Bronchial epithelial cell (primary cell): Measurements from ENCODE around the gene ANKRD39. TPM values are rescaled to one million over a fixed set of nuclear protein-coding genes. Genes with fewer than 3 reads are reported as not detected.
A peak's percentile ranks its signal among the peaks of the same experiment; 100 is the strongest.

Experiments
- DNase-seq: peaks from one replicate; pipeline ENCODE4 v3.0.0-alpha.2; 2010; ENCODE audit warnings: low read depth
- FAIRE-seq: peaks from 2 replicates; lab custom pipeline; 2011; peaks lifted over from hg19 to GRCh38; lab: Jason Lieb, UNC
- H3K27me3 ChIP-seq: 2 replicates; pipeline ENCODE4 v1.5.1; 2011; ENCODE audit warnings: low read length; ENCODE audit not compliant: control insufficient read depth, insufficient read depth
- H3K36me3 ChIP-seq: 2 replicates; pipeline ENCODE4 v1.5.1; 2011; ENCODE audit warnings: low read length; ENCODE audit not compliant: control insufficient read depth, insufficient read depth
- H3K4me3 ChIP-seq: 2 replicates; pipeline ENCODE4 v1.5.1; 2011; ENCODE audit warnings: mild to moderate bottlenecking, low read depth, low read length, control low read depth
- total RNA-seq: library from RNA; depleted of rRNA; stranded (reverse); fragments of >200 nt; gene quantifications from 2 replicates; pipeline ENCODE4 v1.2.1, GENCODE V29; 2014
- TF ChIP-seq, protein P1 (sequence below): IDR thresholded peaks from 2 replicates; pipeline ENCODE4 v1.5.1; 2011; ENCODE audit warnings: mild to moderate bottlenecking, moderate library complexity, low read length, control low read depth, inconsistent platforms; ENCODE audit not compliant: insufficient read depth, severe bottlenecking

Gene ANKRD39
- total RNA-seq, 1 donor from 2014 or later, result 8.2 TPM

DNA sequence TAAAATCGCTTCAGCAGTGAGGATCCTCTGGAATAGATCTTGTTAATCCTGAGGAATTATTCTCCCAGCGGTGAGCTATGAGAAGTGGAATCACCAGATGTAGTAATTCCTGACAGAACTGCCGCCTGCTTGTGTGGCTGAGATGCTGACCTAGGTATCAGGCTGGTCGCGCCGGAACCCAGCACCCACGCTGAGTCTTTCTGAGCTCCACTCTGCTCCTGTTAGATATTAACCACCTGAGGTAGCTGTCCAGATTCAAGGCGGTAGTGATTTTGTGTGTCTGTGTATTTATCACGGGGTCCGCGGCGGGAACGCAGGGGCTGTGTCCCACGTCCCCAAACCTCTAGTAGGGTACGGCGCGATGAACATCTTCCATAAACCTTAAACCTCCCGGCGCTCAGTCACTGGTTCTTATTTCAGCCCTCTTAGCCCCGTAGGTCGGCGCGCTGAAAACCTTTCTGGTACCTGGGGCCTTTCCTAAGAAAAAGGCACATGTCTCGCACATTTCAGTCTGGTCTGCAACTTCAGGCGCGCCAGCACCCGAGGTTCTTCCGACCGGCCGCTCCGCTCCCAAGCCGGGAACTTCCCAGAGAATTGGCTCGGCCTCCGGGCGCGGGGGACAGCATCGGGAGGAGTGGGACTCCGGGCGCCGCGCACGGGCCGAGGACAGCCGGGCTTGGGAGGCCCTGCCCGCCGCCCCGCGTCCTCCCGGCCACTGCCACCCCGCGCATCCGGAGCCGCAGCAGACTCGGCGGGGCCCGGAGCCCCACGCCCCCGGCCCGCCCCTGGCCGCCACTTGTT lies 42.3 kb downstream of the ANKRD39 start:
- FAIRE-seq (no peak), DNase-seq (peak; percentile 25)

GRCh38 chr2:96813656-96814055 lies 44.2 kb downstream of the ANKRD39 start:
- FAIRE-seq, result no peak
- Histone ChIP-seq H3K36me3 (peaks cover 1% of the 10 kb centered on the region), H3K4me3 (no peak overlapping the region), H3K27me3 (no peaks in the 10 kb centered on the region)
- TF ChIP-seq, protein P1, sequence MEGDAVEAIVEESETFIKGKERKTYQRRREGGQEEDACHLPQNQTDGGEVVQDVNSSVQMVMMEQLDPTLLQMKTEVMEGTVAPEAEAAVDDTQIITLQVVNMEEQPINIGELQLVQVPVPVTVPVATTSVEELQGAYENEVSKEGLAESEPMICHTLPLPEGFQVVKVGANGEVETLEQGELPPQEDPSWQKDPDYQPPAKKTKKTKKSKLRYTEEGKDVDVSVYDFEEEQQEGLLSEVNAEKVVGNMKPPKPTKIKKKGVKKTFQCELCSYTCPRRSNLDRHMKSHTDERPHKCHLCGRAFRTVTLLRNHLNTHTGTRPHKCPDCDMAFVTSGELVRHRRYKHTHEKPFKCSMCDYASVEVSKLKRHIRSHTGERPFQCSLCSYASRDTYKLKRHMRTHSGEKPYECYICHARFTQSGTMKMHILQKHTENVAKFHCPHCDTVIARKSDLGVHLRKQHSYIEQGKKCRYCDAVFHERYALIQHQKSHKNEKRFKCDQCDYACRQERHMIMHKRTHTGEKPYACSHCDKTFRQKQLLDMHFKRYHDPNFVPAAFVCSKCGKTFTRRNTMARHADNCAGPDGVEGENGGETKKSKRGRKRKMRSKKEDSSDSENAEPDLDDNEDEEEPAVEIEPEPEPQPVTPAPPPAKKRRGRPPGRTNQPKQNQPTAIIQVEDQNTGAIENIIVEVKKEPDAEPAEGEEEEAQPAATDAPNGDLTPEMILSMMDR, result no peak
- DNase-seq, result no peak

More for the DNA sequence above, 42.3 kb downstream of the ANKRD39 start:
- Histone ChIP-seq H3K36me3 (no peaks in the 10 kb centered on the region), H3K4me3 (peak overlapping the region; percentile 39), H3K27me3 (no peaks in the 10 kb centered on the region)
- TF ChIP-seq, protein P1, result no peak

- Histone ChIP-seq H3K4me3 (no peak overlapping the region), H3K27me3 (no peaks in the 10 kb centered on the region), H3K36me3 (peaks cover 1% of the 10 kb centered on the region)
- TF ChIP-seq, protein P1, result no peak
- FAIRE-seq (no peak), DNase-seq (no peak)
Measured at GRCh38 chr2:96811917-96812316, 45.9 kb downstream of the ANKRD39 start.

DNA sequence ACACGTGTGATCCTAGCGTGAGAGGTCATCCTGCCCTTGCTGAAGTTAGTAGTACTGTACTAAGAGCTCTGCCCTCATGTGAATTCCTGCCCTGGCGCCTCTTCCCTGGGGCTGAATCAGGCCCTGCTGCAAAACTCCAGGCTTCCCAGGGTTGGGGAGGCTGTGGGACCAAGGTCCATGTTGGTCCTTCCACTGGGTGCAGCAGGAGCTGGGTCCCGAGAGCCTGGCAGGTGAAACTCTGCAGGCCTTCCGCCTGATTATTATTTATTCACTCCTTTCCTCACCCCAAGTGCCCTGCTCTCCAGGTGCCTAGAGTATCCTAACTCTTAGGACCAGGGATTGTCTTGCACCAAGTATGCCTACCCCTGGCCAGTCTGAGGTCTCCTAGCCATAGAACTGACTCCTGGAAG lies 47.0 kb downstream of the ANKRD39 start:
- TF ChIP-seq, protein P1, result no peak
- Histone ChIP-seq H3K36me3 (peaks cover 1% of the 10 kb centered on the region), H3K4me3 (no peak overlapping the region), H3K27me3 (no peaks in the 10 kb centered on the region)
- DNase-seq (no peak), FAIRE-seq (no peak)

- no peak for FAIRE-seq
- H3K36me3 ChIP-seq, result peaks cover 1% of the 10 kb centered on the region
- H3K27me3 ChIP-seq, result no peaks in the 10 kb centered on the region
- TF ChIP-seq, protein P1, result no peak
- H3K4me3 ChIP-seq, result no peak overlapping the region
- no peak for DNase-seq
Measured at GRCh38 chr2:96809951-96810782, 47.6 kb downstream of the ANKRD39 start.
